Activated CD4-positive, CD25-positive, alpha-beta regulatory T cell treated with anti-CD3 and anti-CD28 coated beads, Interleukin-2, amount 50 U/mL, for 16 hours (primary cell): ENCODE measurements around the gene CYGB.
"Not testable (repeated sequence)": the region's sequence is repeated elsewhere in the genome, so short reads cannot be mapped to it uniquely, and the experiment has no call there.

Source experiments
- DNase-seq: peaks from one replicate; pipeline ENCODE4 v3.0.0-alpha.2; 2020; ENCODE audit warnings: low read depth, low spot score

The CYGB gene

GRCh38 chr17:76538281-76538931, 897 bp upstream of the CYGB start:
- no peak for DNase-seq

DNA sequence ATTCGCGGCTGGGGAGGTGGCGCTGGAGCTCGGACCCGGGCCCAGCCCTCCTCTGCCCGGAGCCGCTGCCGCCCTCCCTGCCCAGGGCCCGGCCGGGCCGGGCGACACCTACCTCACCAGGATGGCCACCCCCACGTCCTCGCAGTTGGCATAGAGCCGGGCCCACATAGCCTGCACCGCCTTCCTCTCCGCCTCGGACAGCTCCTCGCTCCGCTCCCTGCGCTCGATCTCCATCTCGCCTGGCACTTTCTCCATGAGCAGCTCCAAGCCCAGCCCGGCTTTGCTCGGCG, 276 bp downstream of the CYGB start:
- no peak for DNase-seq

GRCh38 chr17:76536511-76537287, 810 bp downstream of the CYGB start:
- no peak for DNase-seq

- DNase-seq = no peak
These were observed 1.6 kb downstream of the CYGB start for GRCh38 chr17:76535788-76536510.

DNA sequence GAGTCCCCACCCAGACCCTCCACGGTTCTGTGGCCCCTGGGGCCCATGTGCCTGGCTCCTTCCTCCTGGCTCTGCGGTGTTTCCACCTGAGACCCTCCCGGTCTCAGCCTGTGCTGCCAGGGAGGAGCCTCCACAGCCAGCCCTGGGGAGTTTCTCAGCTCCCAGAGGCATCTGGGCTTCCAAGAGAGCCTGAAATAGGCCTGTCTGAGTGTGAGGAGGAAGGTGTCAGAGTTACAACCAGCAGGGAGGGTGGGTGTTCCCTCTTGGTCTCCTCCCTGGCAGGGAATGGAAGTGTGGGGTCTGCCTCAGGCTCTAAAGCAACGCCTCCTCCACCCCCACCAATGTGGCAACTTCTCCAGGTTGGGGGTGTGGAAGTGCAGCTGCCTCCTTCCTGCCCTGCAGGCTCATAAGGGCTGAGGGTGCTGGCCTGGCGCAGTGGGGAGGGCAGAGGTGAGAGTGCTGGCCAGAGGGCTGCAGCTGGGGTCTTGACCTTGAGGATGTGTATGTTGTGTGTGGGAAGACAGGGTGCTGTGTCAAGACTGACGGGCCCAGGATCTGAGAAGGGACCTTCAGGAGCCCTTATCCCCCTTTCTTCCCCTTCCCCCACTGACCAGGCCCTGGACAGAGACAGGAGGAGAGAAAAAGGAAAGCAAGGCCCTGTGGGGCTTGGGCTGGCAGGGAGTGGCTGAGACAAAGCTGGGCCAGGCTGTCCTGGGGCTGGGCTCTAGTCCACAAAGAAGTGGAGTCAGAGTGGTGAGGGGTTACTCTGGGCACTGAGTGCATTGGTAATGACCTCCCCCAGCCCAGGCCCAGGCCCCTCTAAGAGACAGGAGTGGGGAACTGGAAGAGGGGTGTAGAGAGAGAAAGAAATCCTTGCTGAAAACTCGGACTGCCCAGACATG, 2.4 kb downstream of the CYGB start:
- DNase-seq = no peak

DNA sequence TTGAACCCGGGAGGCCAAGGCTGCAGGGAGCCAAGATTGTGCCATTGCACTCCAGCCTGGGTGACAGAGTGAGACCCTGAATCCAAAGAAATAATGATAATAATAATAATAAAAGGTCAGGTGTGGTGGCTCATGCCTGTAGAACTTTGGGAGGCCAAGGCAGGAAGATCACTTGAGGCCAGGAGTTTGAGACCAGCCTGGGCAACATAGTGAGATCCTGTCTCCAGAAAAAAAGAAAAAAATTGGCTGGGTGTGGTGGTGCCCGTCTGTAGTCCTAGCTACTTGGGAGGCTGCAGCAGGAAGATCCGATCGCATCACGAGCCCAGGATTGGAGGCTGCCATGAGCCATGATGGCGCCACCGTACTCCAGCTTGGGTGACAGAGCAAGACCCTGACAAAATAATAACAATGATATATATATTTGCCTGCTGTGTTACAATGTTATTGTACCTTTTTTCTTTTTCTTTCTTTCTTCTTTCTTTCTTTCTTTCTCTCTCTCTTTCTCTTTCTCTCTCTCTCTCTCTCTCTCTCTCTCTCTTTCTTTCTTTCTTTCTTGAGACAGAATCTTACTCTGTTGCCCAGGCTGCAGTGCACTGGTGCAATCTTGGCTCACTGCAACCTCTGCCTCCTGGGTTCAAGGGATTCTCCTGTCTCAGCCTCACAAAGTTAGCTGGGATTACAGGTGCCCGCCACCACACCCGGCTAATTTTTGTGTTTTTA, 3.7 kb downstream of the CYGB start:
- not testable (repeated sequence) for DNase-seq

GRCh38 chr17:76532072-76532651, 5.3 kb downstream of the CYGB start:
- DNase-seq = no peak

GRCh38 chr17:76531486-76532038, 5.9 kb downstream of the CYGB start:
- no peak for DNase-seq

DNA sequence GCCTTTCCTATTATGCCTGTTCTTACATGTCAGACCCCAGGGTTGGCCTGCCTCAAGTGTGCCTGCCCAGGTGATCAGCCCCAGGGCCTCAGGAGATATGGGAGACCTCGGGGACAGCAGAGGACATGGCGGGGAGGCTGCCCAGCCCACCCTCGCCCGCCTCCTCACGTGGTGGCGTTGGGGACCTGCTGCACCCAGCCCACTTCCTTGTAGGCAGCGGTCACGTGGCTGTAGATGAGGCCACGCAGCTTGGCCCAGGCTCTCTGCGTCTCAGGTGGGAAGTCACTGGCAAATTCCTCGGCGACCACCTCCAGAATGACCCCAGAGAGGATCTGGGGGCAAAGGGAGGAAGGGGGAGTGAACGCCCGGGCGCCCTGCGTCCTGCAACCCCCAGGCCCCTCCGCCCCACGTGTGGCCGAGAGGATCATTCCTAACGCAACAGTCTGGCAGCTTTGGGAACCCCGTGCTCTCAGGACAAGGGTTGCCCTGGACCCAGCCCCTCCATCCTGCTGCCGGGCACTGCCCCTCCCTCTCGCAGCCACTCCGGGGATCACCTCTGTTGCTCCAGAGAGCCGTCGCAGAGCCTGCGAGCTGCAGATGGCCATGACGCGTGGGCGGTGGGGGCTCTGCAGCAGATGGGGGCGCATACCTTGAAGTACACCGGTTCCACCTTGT, 6.6 kb downstream of the CYGB start:
- DNase-seq = no peak

- DNase-seq = no peak
These were observed 7.3 kb downstream of the CYGB start for GRCh38 chr17:76530095-76530723.

DNA sequence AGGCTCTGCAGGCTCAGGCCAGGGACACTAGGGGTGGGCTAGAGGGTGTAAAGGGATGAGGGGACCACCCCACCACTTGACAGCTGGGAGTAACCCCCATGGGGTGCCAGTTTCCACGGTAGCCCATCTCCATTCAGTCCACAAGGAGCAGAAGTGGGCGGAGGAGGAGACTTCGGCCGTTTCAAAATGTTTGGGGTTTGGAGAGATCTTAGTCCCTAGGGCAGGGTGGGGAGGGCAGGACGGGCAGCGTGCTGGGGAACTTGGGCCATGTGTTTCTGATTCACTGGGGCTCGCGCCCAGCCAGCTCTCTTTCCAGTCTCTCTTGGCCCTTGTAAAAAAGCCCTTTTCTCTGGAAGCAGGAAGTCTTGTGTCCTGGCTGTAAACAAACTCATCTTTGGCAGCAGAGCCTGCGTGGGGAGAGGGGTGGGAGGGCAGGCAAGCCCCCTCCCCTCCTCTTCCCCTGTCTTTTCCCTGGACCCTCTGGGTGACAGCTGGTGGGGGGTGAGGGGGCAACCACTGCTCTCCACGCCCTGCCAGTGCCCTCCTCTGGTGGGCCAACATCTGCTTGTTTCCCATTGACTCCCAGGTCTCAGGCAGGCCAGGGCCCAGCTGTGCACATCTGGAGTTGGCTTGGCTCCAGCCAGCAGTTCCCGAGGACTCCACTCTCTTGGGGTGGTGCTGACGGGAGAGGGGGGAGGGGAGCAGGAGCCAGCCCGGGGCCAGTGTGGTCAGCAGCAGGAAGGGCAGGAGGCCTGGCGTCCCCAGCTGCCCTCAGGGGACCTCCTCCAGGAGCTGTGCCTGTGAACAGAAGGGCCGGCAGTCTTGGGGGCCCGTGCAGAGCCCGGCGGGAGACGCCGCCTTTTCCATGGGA, 8.1 kb downstream of the CYGB start:
- DNase-seq = no peak

- DNase-seq = no peak
These were observed 8.8 kb downstream of the CYGB start for GRCh38 chr17:76528528-76529223.

DNA sequence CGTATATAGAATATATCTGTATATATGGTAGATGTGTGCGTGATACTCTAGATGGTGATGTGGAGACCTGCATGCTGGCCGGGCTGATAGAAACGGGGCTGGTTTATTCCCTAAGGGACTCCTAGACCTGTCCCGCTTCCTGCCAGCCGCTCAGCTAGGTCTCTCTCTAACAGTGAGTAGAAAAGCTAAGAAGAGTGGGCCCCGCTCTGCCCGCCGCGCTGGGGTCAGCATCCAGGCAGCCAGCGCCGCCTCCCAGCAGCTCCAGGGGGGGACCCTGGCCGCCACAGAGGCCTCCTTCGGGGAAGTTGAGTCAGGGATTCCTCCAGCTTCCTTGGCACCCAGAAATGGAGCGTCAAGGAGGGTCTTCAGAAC, 9.4 kb downstream of the CYGB start:
- DNase-seq = no peak

DNA sequence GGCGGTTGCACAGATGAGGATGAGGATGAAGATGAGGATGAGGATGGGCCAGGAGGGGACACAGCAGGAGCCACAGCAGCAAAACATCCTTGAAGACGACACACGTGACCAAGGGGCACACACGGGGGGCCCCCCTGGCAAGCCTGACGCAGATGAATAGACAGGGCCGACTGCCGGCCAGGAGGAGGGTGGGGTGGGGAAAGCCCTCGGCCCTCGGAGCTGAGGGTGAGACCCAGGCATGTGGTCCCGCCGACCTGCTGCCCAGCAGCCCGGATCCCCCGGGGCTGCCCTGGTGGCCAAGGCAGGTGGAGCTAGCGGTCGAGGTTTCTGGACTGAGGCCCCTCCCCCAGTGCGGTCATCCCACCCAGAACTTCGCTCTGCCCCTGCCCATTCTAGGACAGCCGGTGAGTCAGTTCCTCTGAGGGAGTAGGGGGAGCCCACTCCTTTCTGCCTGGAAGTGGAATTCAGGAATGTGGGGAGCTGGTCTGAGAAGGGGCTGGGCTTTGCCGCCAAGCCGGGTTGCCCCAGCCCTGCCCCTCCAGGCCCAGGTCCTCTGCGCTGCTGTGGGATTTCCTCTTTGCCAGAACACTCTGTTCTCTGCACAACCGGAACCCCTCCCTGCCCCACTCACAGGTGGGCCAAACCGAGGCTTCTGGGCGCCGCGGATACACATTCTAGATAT, 9.9 kb downstream of the CYGB start:
- no peak for DNase-seq

- not testable (repeated sequence) for DNase-seq
These were observed 10.5 kb downstream of the CYGB start for GRCh38 chr17:76527016-76527415.

DNA sequence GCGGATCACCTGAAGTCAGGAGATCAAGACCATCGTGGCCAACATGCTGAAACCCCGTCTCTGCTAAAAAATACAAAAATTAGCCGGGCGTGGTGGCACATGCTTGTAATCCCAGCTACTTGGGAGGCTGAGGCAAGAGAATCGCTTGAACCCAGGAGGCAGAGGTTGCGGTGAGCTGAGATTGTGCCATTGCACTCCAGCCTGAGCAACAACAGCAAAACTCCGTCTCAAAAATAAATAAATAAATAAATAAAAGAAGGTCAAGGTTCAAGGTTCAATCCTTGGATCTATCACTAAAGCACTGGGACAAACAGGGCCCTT, 12.0 kb downstream of the CYGB start:
- not testable (repeated sequence) for DNase-seq
